Measurements from ENCODE around the gene INPP5A. TPM values are rescaled to one million over a fixed set of nuclear protein-coding genes. Genes with fewer than 3 reads are reported as not detected.

INPP5A gene
- total RNA-seq, 1 experiment from 2014 or later: 12.3 TPM

- H3K9me3 ChIP-seq (ENCODE audit: control insufficient read depth in 1 of 2, insufficient read depth in 1 of 2, low read depth in 1 of 2, low read length in 2 of 2): no peaks in the 10 kb centered on the region
- H3K79me2 ChIP-seq (ENCODE audit: insufficient read depth, low read length): no peaks in the 10 kb centered on the region
- DNase-seq (ENCODE audit: low read depth, low spot score) (no peak), ATAC-seq (no peak)
- no peak overlapping the region for H3K27ac ChIP-seq (ENCODE audit: low read depth, low read length)
- intact Hi-C loops (cut with micrococcal nuclease): no loop called here
- no peaks in the 10 kb centered on the region for H3K9me2 ChIP-seq (ENCODE audit: insufficient read depth)
- no peak for TF ChIP-seq MAX (IDR thresholded peaks at IDR 0.05)
- TF ChIP-seq JUND (IDR thresholded peaks at IDR 0.05): no peak
- no peak for TF ChIP-seq POLR2A (IDR thresholded peaks at IDR 0.05; ENCODE audit: borderline replicate concordance, extremely low read depth, insufficient read depth, insufficient read length)
- TF ChIP-seq RAD21 (IDR thresholded peaks at IDR 0.05; ENCODE audit: low read depth): no peak
- TF ChIP-seq ZBTB33 (IDR thresholded peaks at IDR 0.05; ENCODE audit: extremely low read depth, insufficient replicate concordance, low read length): no peak
- TF ChIP-seq POLR2AphosphoS5 (IDR thresholded peaks at IDR 0.05; ENCODE audit: low read depth, low read length): no peak
- TF ChIP-seq SRF (IDR thresholded peaks at IDR 0.05; ENCODE audit: low read depth): no peak
- no peak for TF ChIP-seq REST (IDR thresholded peaks at IDR 0.05; ENCODE audit: low read depth)
- TF ChIP-seq SP1 (IDR thresholded peaks at IDR 0.05; ENCODE audit: low read depth): no peak
- no peak for TF ChIP-seq ZFX (IDR thresholded peaks at IDR 0.05)
- no peak for TF ChIP-seq CTCF (IDR thresholded peaks at IDR 0.05 in 2 of 3, conservative IDR thresholded peaks at IDR 0.05 in 1 of 3; ENCODE audit: borderline replicate concordance in 1 of 3, insufficient read depth in 1 of 3, low read depth in 2 of 3, low read length in 2 of 3)
- no peak for TF ChIP-seq EZH2 (IDR thresholded peaks at IDR 0.05)
- no peak for TF ChIP-seq YY1 (IDR thresholded peaks at IDR 0.05; ENCODE audit: extremely low read depth, insufficient replicate concordance, low read depth, low read length)
- no peak for TF ChIP-seq EZH2phosphoT487 (IDR thresholded peaks at IDR 0.05; ENCODE audit: borderline replicate concordance)
- no peak for TF ChIP-seq CBX3 (IDR thresholded peaks at IDR 0.05; ENCODE audit: low read depth)
- no peak for TF ChIP-seq CEBPB (IDR thresholded peaks at IDR 0.05; ENCODE audit: low read depth)
- H3K27me3 ChIP-seq (ENCODE audit: insufficient read depth, low read length): no peaks in the 10 kb centered on the region
- H3K4me1 ChIP-seq (ENCODE audit: control insufficient read depth in 1 of 2, insufficient read depth in 2 of 2, low read length in 2 of 2): no peaks in the 10 kb centered on the region
- no peak overlapping the region for H3K4me2 ChIP-seq (ENCODE audit: low read length)
- H2AFZ ChIP-seq (ENCODE audit: low read depth, low read length, poor library complexity, severe bottlenecking): no peak overlapping the region
- CTCF ChIA-PET: no interaction called here
- no peak overlapping the region for H3K4me3 ChIP-seq (replicated peaks in 1 of 2; ENCODE audit: low read depth in 1 of 2, low read length in 2 of 2)
- BruUV-seq (replicated peaks): no TSS peak
- RAD21 ChIA-PET (ENCODE audit: low non-redundant PET in 1 of 2, low total read pairs in 2 of 2, uncharacterized antibody in 2 of 2, unreplicated experiment in 2 of 2): no interaction called here
- no peaks in the 10 kb centered on the region for H4K20me1 ChIP-seq (ENCODE audit: insufficient read depth)
- H3K36me3 ChIP-seq (ENCODE audit: control insufficient read depth in 1 of 2, insufficient read depth in 2 of 2, low read length in 2 of 2): no peaks in the 10 kb centered on the region
- H3K9ac ChIP-seq (ENCODE audit: low read length): no peak overlapping the region
- POLR2A ChIA-PET: no interaction called here
These were observed 87.4 kb downstream of the INPP5A start for GRCh38 chr10:132624847-132625471.
